Sigmoid colon (tissue), 4 donors: ENCODE results near the gene TMED9.

Experiments used
- CTCF ChIP-seq, 4 experiments: fragments of 450-650 bp in 3 of 4; fragments of 200-600 bp in 1 of 4; IDR thresholded peaks; one replicate each; pipeline ENCODE4 v1.5.1; 2016 to 2019; ENCODE audit warnings: antibody characterized with exemption in 4 of 4, mild to moderate bottlenecking in 3 of 4, moderate library complexity in 2 of 4
- EP300 ChIP-seq, 4 donors: sonication (generic); formaldehyde crosslinking; IDR thresholded peaks; one replicate each; pipeline ENCODE4 v1.6.1; 2017; ENCODE audit warnings: antibody characterized with exemption in 4 of 4
- POLR2A ChIP-seq, 2 donors: fragments of 450-650 bp; IDR thresholded peaks; one replicate each; pipeline ENCODE4 v1.6.1; 2016; ENCODE audit warnings: antibody characterized with exemption in 2 of 2, mild to moderate bottlenecking in 2 of 2, moderate library complexity in 2 of 2
- POLR2AphosphoS5 ChIP-seq, 4 donors: sonication (generic); formaldehyde crosslinking; IDR thresholded peaks; one replicate each; pipeline ENCODE4 v1.6.1; 2017; ENCODE audit warnings: antibody characterized with exemption in 4 of 4

DNA sequence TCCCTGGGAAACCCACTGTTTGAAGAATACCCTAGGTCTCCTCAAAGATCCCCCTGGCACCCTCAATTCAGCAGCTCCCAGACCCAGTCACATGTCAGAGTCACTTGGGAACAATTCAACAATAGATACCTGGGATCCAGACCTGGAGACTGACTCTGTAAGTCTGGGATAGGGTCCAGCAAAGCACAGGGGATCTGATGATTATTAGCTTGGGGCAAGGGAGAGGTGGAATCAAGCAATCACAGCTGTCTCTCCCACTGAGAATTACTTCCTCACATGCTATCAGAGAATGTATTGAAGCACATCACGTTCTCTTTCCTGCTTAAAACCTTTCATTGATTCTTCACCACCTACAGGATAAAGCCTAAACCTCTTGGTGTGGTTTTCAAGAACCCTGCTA lies 43.5 kb upstream of the TMED9 start:
- TF ChIP-seq CTCF (IDR thresholded peaks at IDR 0.05) (no peak), EP300 (IDR thresholded peaks at IDR 0.05) (no peak), POLR2A (IDR thresholded peaks at IDR 0.05) (no peak), POLR2AphosphoS5 (IDR thresholded peaks at IDR 0.05) (no peak)
